Measurements from ENCODE around the gene GLUD1. TPM values are rescaled to one million over a fixed set of nuclear protein-coding genes. Genes with fewer than 3 reads are reported as not detected.
"Not testable (repeated sequence)": the region's sequence is repeated elsewhere in the genome, so short reads cannot be mapped to it uniquely, and the experiment has no call there.

Gene GLUD1
- total RNA-seq: 100 to 1,000 TPM; 114 to 204 (median 130) TPM

DNA sequence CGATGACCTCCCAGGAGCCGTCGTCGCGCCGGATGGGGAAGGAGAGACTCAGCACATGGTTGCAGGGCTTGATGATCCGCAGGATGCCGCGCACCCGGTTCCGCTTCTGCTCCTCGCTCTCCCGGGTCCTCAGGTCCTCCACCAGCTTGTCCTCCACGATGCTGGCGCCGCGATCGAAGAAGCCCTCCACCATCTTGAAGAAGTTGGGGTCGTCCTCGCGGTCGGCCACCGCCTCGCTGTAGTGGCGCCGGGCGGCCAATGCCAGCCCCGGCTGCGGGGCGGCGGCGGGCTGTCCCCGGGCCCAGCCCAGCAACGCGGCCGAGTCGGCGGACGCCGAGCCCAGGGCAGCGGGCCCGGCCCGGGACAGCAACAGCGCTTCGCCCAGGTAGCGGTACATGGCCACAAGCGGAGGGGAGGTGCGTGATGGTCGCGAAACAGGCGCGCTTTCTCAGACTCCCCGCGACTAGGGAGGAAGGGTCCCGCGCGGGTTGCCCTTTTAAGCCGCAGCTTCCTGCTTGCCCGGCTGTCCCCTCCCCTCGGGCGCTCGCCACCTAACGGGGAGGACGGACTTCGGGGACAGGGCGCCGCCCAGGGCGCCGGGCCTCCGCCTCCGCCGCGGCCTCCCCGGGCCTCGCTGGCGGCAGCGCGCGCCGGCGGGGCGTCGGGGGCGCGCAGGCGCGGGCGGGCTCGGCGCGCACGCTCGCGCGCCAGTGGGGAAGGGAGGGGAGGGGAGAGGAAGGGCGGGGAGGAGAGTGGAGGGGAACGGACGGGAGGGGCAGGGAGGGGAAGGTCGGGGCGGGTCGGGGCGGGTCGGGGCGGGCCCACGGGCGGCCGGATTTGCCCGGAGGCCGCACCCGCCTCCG is at the start of gene GLUD1, which contains the start of gene SHLD2:
TSS of gene GLUD1 (minus strand) at position 471 of the 863 bp plus-strand sequence. CDS start at position 397, 74 bp downstream.
TSS of gene SHLD2 (plus strand) at position 834 of the 863 bp plus-strand sequence. CDS start 56,149 bp downstream, outside the sequence.
- no peaks in the 10 kb centered on the region for H3K27me3 ChIP-seq
- peaks cover 15 to 57% (median 20%) of the 10 kb centered on the region in 3 donors for H3K4me1 ChIP-seq
- DNase-seq: peak; percentile 67
- no CpG with 5 or more reads among the region's 111 CpGs for WGBS, 2 donors
- peak within 1 kb of the TSS; percentile 98 to 100 (median 100) for H3K27ac ChIP-seq
- peak within 1 kb of the TSS; percentile 73 to 92 (median 82) for H3K4me3 ChIP-seq
- intact Hi-C loops (cut with DNase I): loop anchor here (5.0 kb wide), 1 partner anchor 122 kb away; no protein-coding TSS in a partner anchor
- TF ChIP-seq POLR2A (IDR thresholded peaks at IDR 0.05): peak in 3 of 4 donors; percentile 33 to 85 (median 68)
- TF ChIP-seq, protein P1, sequence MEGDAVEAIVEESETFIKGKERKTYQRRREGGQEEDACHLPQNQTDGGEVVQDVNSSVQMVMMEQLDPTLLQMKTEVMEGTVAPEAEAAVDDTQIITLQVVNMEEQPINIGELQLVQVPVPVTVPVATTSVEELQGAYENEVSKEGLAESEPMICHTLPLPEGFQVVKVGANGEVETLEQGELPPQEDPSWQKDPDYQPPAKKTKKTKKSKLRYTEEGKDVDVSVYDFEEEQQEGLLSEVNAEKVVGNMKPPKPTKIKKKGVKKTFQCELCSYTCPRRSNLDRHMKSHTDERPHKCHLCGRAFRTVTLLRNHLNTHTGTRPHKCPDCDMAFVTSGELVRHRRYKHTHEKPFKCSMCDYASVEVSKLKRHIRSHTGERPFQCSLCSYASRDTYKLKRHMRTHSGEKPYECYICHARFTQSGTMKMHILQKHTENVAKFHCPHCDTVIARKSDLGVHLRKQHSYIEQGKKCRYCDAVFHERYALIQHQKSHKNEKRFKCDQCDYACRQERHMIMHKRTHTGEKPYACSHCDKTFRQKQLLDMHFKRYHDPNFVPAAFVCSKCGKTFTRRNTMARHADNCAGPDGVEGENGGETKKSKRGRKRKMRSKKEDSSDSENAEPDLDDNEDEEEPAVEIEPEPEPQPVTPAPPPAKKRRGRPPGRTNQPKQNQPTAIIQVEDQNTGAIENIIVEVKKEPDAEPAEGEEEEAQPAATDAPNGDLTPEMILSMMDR (IDR thresholded peaks at IDR 0.05): peak in 1 of 6 experiments; percentile 7
- H3K36me3 ChIP-seq: peaks cover 0 to 24% (median 0%) of the 10 kb centered on the region in 3 donors
- H3K9me3 ChIP-seq: no peaks in the 10 kb centered on the region

DNA sequence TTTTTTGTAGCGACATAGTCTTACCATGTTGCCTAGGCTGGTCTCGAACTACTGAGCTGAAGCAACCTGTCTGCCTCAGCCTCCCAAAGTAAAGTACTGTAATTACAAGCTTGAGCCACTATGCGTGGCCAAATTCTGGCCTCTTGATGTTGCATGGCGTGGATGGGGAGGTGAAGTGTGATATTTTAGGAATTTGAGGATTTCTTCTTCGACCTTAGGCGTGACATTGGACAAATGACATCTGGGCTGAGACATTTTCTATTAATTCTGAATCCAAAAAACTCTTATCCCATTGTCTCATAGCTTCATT is 48.4 kb upstream of the GLUD1 start:
- H3K27me3 ChIP-seq; DNase-seq; H3K9me3 ChIP-seq; H3K4me1 ChIP-seq; intact Hi-C loops (cut with DNase I); H3K4me3 ChIP-seq; H3K36me3 ChIP-seq: not testable (repeated sequence)
- WGBS, 2 donors: 80 to 85% methylated on average over 6 of the region's 6 CpGs
- H3K27ac ChIP-seq: peak overlapping the region in 2 of 4 donors; percentile 55 to 61

DNA sequence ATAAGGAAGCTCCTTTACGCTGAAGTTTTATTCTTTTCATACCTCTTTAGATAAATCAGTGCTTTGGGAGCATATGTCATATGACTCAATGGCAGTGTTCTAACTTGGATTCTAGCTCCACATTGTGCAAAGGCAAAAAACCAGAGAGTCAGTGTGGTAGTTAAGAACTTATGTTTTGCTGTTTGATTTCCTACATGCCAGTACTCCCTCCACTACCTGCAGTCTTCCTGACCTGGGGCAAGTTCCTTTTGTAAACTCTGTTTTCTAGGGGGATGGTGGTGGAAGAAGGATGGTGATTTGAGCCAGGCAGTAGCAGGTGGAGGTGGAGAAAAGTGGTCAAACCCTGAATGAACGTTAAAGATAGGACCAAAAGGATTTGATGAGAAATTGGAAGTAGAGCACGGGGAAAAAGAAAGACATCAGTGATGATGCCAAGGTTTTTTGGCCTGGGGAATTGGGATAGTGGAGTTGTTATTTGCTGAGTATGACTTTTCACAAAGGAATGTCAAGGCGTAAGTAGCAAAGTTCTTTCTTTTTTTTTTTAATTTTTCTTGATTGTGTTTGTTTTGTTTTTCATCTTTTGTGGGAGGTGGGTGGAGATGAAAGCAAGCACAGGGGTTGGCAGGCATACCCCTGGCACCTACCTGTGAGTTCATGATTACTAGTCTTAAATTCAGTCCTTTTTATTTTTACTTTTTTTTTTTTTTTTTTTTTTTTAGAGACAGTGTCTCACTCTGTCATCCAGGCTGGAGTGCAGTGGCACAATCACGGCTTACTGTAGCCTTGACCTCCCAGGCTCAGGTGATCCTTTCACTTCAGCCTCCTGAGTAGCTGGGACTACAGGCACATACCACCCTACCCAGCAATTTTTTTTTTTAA is 47.8 kb upstream of the GLUD1 start:
- 31 to 42% methylated on average over 5 of the region's 5 CpGs for WGBS, 2 donors

DNA sequence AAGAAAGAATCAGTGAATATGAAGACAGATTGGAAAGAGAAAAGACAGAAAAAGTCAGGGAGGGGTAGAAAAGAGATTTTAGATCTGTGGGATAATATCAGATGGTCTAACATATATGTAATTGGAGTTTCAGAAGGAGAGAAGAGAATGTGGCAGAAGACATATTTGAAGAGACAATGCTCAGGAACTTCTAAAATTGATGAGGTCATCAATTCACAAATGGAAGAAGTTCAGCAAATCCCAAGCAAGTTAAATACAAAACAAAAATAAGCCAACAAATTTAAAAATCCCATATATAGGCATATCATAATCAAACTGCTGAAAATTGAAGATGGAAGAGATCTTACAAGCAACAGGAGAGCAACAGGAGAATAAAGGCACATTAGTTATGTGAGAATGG is 42.8 kb upstream of the GLUD1 start:
- intact Hi-C loops (cut with DNase I); H3K27me3 ChIP-seq; DNase-seq; H3K27ac ChIP-seq; H3K9me3 ChIP-seq; H3K4me3 ChIP-seq: not testable (repeated sequence)
- Histone ChIP-seq H3K4me1 (peaks cover 0 to 14% (median 0%) of the 10 kb centered on the region in 3 donors), H3K36me3 (peaks cover 0 to 18% (median 0%) of the 10 kb centered on the region in 3 donors)

More for the DNA sequence above, 47.8 kb upstream of the GLUD1 start:
- intact Hi-C loops (cut with DNase I); H3K36me3 ChIP-seq; H3K9me3 ChIP-seq; H3K27me3 ChIP-seq; DNase-seq; H3K4me1 ChIP-seq; H3K4me3 ChIP-seq: not testable (repeated sequence)
- H3K27ac ChIP-seq: peak overlapping the region in 2 of 4 donors; percentile 55 to 61

DNA sequence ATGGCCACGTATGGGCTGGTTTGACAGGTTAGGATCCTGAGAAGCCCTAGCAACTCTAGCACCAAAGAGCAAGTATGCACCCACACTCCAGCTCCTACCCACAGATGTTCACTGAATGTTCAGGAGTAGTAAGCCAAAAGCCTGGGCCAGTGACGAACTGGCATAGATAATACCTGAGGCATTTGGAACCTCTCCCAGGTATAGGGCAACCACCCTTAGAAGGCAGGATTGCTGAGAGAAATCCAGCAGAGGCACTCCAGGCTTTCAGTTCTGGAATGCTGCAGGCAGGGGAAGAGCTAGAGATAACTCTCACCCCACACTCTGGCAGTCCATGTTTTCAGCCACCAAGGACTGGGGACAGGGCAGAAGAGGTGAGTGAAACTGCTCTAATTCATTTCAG is 39.8 kb upstream of the GLUD1 start:
- peaks cover 0 to 31% (median 0%) of the 10 kb centered on the region in 3 donors for H3K36me3 ChIP-seq
- intact Hi-C loops (cut with DNase I); H3K27ac ChIP-seq; H3K9me3 ChIP-seq; H3K4me1 ChIP-seq; H3K4me3 ChIP-seq; DNase-seq; H3K27me3 ChIP-seq: not testable (repeated sequence)
- WGBS, 2 donors: 43 to 72% methylated on average over 1 to 2 of the region's 2 CpGs

DNA sequence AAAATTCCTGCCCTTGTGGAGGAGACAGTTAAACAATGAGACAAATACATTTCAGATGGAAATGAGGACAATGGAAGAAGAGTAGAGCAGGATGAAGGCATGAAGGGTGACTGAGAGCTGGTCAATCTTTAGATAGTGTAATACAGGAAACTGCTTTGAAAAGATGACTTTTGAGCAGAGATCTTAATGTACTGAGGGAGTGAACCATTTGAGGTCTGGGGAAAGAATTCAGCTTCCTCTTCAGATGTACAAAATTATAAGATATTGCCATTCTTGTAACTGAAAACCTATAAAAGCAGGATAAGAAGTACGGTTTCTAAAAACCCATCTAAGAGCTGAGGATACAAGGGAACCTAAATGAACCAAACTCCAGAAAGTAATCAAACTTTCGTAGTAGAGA is 39.3 kb upstream of the GLUD1 start:
- H3K4me1 ChIP-seq; H3K27me3 ChIP-seq; H3K9me3 ChIP-seq; H3K4me3 ChIP-seq; DNase-seq; intact Hi-C loops (cut with DNase I); H3K27ac ChIP-seq: not testable (repeated sequence)
- WGBS, 2 donors: 88 to 100% methylated on average over 2 of the region's 2 CpGs
- H3K36me3 ChIP-seq: peaks cover 0 to 31% (median 0%) of the 10 kb centered on the region in 3 donors

DNA sequence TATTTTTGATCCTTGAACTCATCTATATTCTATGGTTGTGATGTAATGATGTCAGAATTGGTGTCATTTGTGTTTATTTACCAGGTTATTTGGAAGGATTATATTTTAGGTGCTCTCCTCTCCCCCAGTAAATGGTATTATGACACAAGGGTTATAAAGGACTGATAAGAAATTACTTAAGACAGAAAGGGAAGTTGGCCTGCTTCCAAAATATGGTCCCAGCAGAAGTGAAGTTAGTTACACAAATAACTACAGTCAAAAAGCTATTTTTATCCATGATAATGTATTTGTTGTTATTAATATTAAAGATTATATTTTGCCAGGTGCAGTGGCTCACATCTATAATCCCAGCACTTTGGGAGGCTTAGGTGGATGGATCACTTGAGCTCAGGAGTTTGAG is 37.5 kb upstream of the GLUD1 start:
- H3K36me3 ChIP-seq: peaks cover 0 to 23% (median 0%) of the 10 kb centered on the region in 3 donors
- intact Hi-C loops (cut with DNase I): not testable (repeated sequence)

DNA sequence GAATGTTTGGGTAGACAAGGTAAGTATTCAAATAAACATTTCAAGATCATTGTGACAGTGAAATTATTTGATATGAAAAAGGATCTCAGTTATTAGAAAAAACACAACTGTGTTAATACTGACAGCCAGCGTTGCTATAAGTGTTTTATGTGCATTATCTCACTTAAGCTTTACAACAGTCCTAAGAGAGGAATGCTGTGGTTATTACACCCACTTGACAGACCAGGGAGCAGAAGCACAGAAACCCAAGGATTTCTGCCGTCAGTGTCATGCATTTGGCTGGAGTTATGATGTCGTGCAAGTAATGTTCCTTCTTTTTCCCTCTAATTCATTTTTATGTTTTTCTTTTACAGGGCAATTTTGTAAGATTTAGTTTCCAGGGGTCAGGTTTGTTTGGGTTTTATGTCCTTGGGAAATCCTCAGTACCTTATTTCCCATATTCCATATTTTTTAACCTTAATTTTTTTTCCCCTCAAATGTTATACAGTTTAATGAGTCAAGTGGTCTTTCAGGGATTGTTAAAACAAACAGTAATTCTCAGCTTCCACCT is 33.0 kb upstream of the GLUD1 start:
- WGBS, 2 donors: 73 to 98% methylated on average over 2 to 3 of the region's 3 CpGs
- peaks cover 0 to 34% (median 0%) of the 10 kb centered on the region in 3 donors for H3K36me3 ChIP-seq
- H3K27me3 ChIP-seq; H3K4me3 ChIP-seq; H3K27ac ChIP-seq; H3K9me3 ChIP-seq; H3K4me1 ChIP-seq; DNase-seq; intact Hi-C loops (cut with DNase I): not testable (repeated sequence)

More for the DNA sequence above, 37.5 kb upstream of the GLUD1 start:
- not testable (repeated sequence) for H3K27me3 ChIP-seq, H3K4me1 ChIP-seq, H3K4me3 ChIP-seq, H3K9me3 ChIP-seq, DNase-seq, H3K27ac ChIP-seq

DNA sequence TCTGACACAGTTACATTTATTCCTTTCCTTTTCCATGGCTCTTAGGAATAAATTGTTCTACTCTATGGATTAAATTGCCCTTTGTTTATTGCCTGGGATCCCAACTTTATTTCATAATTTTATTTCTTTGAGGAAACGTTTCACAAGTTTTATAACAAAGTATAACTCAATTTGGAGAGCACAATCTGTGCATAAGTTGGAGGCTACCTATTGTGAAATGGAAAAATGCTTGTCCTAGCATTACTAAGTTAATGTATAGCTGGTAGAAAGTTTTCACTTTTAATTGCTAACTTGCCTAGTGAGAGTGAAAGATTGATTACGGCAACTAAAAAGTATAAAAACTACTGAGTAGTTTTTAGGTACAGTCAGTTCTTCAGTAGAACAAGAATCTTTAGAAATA is 32.4 kb upstream of the GLUD1 start:
- H3K36me3 ChIP-seq: peaks cover 0 to 30% (median 0%) of the 10 kb centered on the region in 3 donors
- H3K4me1 ChIP-seq; intact Hi-C loops (cut with DNase I); H3K27me3 ChIP-seq; H3K9me3 ChIP-seq; DNase-seq; H3K27ac ChIP-seq; H3K4me3 ChIP-seq: not testable (repeated sequence)
- 100% methylated on average over 1 of the region's 2 CpGs for WGBS, 2 donors

DNA sequence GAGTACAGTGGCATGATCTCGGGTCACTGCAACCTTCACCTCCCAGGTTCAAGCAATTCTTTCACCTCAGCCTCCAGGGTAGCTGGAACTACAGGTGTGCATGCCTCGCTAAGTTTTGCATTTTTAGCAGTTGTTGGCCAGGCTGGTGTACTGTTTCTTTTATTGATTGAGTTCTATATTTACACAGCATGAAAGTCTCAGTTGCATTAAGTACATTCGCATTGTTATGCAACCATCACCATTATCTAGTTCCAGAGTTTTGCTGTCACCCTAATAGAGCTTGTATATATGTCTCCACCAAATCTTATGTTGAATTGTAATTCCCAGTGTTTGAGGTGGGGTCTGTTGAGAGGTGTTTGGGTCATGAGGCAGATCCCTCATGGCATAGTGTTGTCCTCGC is 28.7 kb upstream of the GLUD1 start:
- H3K27ac ChIP-seq; intact Hi-C loops (cut with DNase I); H3K4me1 ChIP-seq; H3K27me3 ChIP-seq; H3K9me3 ChIP-seq; H3K4me3 ChIP-seq; DNase-seq: not testable (repeated sequence)
- 79 to 85% methylated on average over 2 to 3 of the region's 4 CpGs for WGBS, 2 donors
- H3K36me3 ChIP-seq: peaks cover 0 to 32% (median 0%) of the 10 kb centered on the region in 3 donors

DNA sequence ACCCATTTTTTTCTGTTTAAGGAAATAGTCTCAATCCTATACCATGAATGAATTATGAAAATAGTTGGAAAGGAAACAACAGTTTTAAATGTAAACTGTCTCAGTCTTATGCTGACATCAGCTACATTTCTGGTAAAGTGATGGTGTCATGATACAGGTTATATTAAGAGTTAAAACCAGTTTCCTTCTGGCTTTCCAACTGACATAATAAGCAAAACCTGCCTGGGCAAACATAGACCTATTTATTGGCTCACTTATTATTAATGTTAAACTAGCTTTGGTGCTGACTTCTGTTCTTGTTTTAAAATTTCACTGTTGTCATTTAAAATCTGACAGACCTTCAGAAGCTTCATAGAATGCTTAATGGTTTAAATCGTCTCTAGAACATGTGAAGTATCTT is 24.4 kb upstream of the GLUD1 start:
- intact Hi-C loops (cut with DNase I); DNase-seq; H3K9me3 ChIP-seq; H3K4me1 ChIP-seq; H3K27ac ChIP-seq; H3K4me3 ChIP-seq; H3K27me3 ChIP-seq: not testable (repeated sequence)
- 50% methylated on average over 1 of the region's 1 CpG; no CpG with 5 or more reads in 1 of the 2 donors for WGBS, 2 donors
- peaks cover 0 to 16% (median 0%) of the 10 kb centered on the region in 3 donors for H3K36me3 ChIP-seq

All from esophagus squamous epithelium (tissue), 5 donors.